GM12878 (cell line): ENCODE measurements around the gene SLC36A1. TPM values are rescaled to one million over a fixed set of nuclear protein-coding genes. Genes with fewer than 3 reads are reported as not detected.

Source experiments
- ATAC-seq: fragments of 200-7000 bp; cut with Tn5 transposase; 3 replicates; pipeline ENCODE4 v1.9.1; 2020; ENCODE audit warnings: mild to moderate bottlenecking, moderate library complexity
- BruUV-seq: library from RNA; stranded (reverse); fragments of 400-500 nt; replicated peaks from 2 replicates; lab custom pipeline; 2021; lab: Mats Ljungman, UMichigan
- CTCF ChIA-PET: fragments of 300-600 bp; sonication (Branson Sonifier 250); formaldehyde crosslinking; extraction: SDS; loops from one replicate; lab custom pipeline; 2021; ENCODE audit warnings: inconsistent platforms; lab: Yijun Ruan, JAX
- POLR2A ChIA-PET: fragments of 350-600 bp; formaldehyde crosslinking; extraction: SDS; loops from one replicate; lab custom pipeline; 2021; ENCODE audit warnings: inconsistent platforms; lab: Charles Lee
- RAD21 ChIA-PET: fragments of 300-600 bp; sonication (Branson Sonifier 250); formaldehyde crosslinking; loops from one replicate; lab custom pipeline; 2023; ENCODE audit warnings: antibody characterized with exemption; ENCODE audit not compliant: unreplicated experiment; lab: Charles Lee
- SMC1A ChIA-PET: fragments of 300-600 bp; sonication (Branson Sonifier 250); formaldehyde crosslinking; loops from one replicate; lab custom pipeline; 2023; ENCODE audit not compliant: unreplicated experiment, uncharacterized antibody; lab: Charles Lee
- DNase-seq: peaks from one replicate; pipeline ENCODE4 v3.0.0-alpha.2; 2011; ENCODE audit warnings: low read depth, low spot score
- FAIRE-seq: peaks from 3 replicates; lab custom pipeline; 2011; peaks lifted over from hg19 to GRCh38; lab: Jason Lieb, UNC
- H2AFZ ChIP-seq: 2 replicates; pipeline ENCODE4 v1.6.0; 2011; ENCODE audit warnings: low read depth, low read length, control low read depth; ENCODE audit not compliant: control insufficient read depth
- H3K27ac ChIP-seq: 2 replicates; pipeline ENCODE4 v1.5.1; 2011; ENCODE audit warnings: control low read depth; ENCODE audit not compliant: control insufficient read depth, insufficient read depth
- H3K27me3 ChIP-seq, 2 experiments: replicated peaks in 1 of 2; 2 replicates each; pipeline versions ENCODE4 v1.6.0 to v1.6.1; 2011; ENCODE audit warnings: low read length in 1 of 2; ENCODE audit not compliant: control insufficient read depth in 2 of 2, insufficient read depth in 2 of 2
- H3K36me3 ChIP-seq, 2 experiments: 2 replicates each; pipeline ENCODE4 v1.5.1; 2011; ENCODE audit warnings: low read length in 1 of 2; ENCODE audit not compliant: control insufficient read depth in 2 of 2, insufficient read depth in 2 of 2
- H3K4me1 ChIP-seq: 2 replicates; pipeline ENCODE4 v1.6.1; 2011; ENCODE audit warnings: mild to moderate bottlenecking, low read length, moderate library complexity, mixed read lengths; ENCODE audit not compliant: control insufficient read depth, insufficient read depth
- H3K4me2 ChIP-seq: 2 replicates; pipeline ENCODE4 v1.6.0; 2011; ENCODE audit warnings: control low read depth; ENCODE audit not compliant: control insufficient read depth, insufficient read depth
- H3K4me3 ChIP-seq: fragments of 200-600 bp; sonication (generic); 2 replicates; pipeline ENCODE4 v1.5.1; 2016
- H3K79me2 ChIP-seq: 2 replicates; pipeline ENCODE4 v1.6.0; 2011; ENCODE audit warnings: low read length; ENCODE audit not compliant: control insufficient read depth, insufficient read depth
- H3K9ac ChIP-seq: 2 replicates; pipeline ENCODE4 v1.8.0; 2011; ENCODE audit warnings: low read length, control low read depth, mixed read lengths; ENCODE audit not compliant: control insufficient read depth, insufficient read depth
- H3K9me3 ChIP-seq: replicated peaks from 3 replicates; pipeline ENCODE4 v1.5.1; 2011; ENCODE audit warnings: mild to moderate bottlenecking, low read length; ENCODE audit not compliant: control insufficient read depth, insufficient read depth
- H4K20me1 ChIP-seq: 2 replicates; pipeline ENCODE4 v1.6.0; 2011; ENCODE audit not compliant: control insufficient read depth, insufficient read depth
- CBFB ChIP-seq: IDR thresholded peaks from 2 replicates; pipeline ENCODE4 v1.6.1; 2016; ENCODE audit warnings: antibody characterized with exemption, low read depth
- HCFC1 ChIP-seq: fragments of 150-350 bp; IDR thresholded peaks from 2 replicates; pipeline ENCODE4 v1.6.1; 2014; ENCODE audit warnings: low read length
- KAT2A ChIP-seq: conservative IDR thresholded peaks from 2 replicates; pipeline ENCODE4 v1.6.1; 2011; ENCODE audit warnings: low read depth, low read length; ENCODE audit not compliant: control insufficient read depth
- MYC ChIP-seq: IDR thresholded peaks from 2 replicates; pipeline ENCODE4 v1.6.1; 2011; ENCODE audit warnings: mild to moderate bottlenecking, low read length, moderate library complexity, inconsistent platforms; ENCODE audit not compliant: insufficient read depth, insufficient replicate concordance, insufficient read length, severe bottlenecking
- NR2F1 ChIP-seq: fragments of 450-650 bp; conservative IDR thresholded peaks from 2 replicates; pipeline ENCODE4 v1.6.1; 2017; ENCODE audit warnings: mild to moderate bottlenecking
- POLR2A ChIP-seq: IDR thresholded peaks from 2 replicates; pipeline ENCODE4 v1.6.1; 2011; ENCODE audit warnings: low read depth, mild to moderate bottlenecking, low read length
- RAD51 ChIP-seq: fragments of 450-650 bp; IDR thresholded peaks from 2 replicates; pipeline ENCODE4 v1.6.1; 2016; ENCODE audit warnings: moderate library complexity, mild to moderate bottlenecking, inconsistent platforms
- SMC3 ChIP-seq: IDR thresholded peaks from 2 replicates; pipeline ENCODE4 v1.6.1; 2011; ENCODE audit warnings: low read length, improper control_type of control experiment, borderline replicate concordance
- WGBS: methylation state at CpG from one replicate; pipeline ENCODE4 v1.1.6; 2016; ENCODE audit warnings: low lambda C conversion rate; ENCODE audit not compliant: insufficient replicate concordance, insufficient coverage; ENCODE audit errors: missing lambda C conversion rate; 5-methylcytosine and 5-hydroxymethylcytosine counted together
- in situ Hi-C: fragments of 300-500 bp; cut with MboI; formaldehyde crosslinking; loops from 9 replicates; pipeline ENCODE4 v1.14.3; 2018; ENCODE audit warnings: mixed read lengths
- intact Hi-C: fragments of 100-400 bp; cut with micrococcal nuclease; formaldehyde crosslinking; loops from one replicate; pipeline ENCODE4 v1.14.2; 2022; ENCODE audit not compliant: unreplicated experiment
- polyA plus RNA-seq, 11 experiments: library from polyadenylated mRNA; depleted of rRNA in 4 of 11; unstranded in 6 of 11; stranded (reverse) in 5 of 11; fragments of >200 nt; fragmentation: Nextera tagmentation in 4 of 11; fragmentation: Illumina TruSeq in 1 of 11; extraction: Ambion mirVana in 4 of 11; extraction: Trizol in 1 of 11; gene quantifications; 1 replicate in 1 of 11; 2 replicates in 10 of 11; pipeline versions ENCODE4 v1.2.1 to v1.2.3, GENCODE V29; 2011 to 2016; ENCODE audit warnings: inconsistent platforms in 2 of 11, missing spikeins in 2 of 11, low read depth in 1 of 11
- total RNA-seq, 4 experiments: library from RNA; depleted of rRNA in 3 of 4; stranded (reverse); fragments of >200 nt in 3 of 4; fragmentation: Illumina TruSeq in 1 of 4; extraction: Trizol in 1 of 4; gene quantifications; 2 replicates each; pipeline versions ENCODE4 v1.2.1 to v1.2.3, GENCODE V29; 2013 to 2021
- TF ChIP-seq, protein P1 (sequence below): fragments of 450-650 bp; IDR thresholded peaks from 2 replicates; pipeline ENCODE4 v1.6.1; 2017; ENCODE audit warnings: mild to moderate bottlenecking, moderate library complexity
- TF ChIP-seq, protein P2 (sequence below): IDR thresholded peaks from 2 replicates; pipeline ENCODE4 v1.6.1; 2011; ENCODE audit warnings: borderline replicate concordance, low read depth, mild to moderate bottlenecking, moderate library complexity, low read length; ENCODE audit not compliant: insufficient read depth, poor library complexity, severe bottlenecking
- TF ChIP-seq, protein P3 (sequence below): fragments of 450-650 bp; IDR thresholded peaks from 2 replicates; pipeline ENCODE4 v1.6.1; 2014; ENCODE audit warnings: mild to moderate bottlenecking
- TF ChIP-seq, protein P4 (sequence below): IDR thresholded peaks from 2 replicates; pipeline ENCODE4 v1.6.1; 2012; ENCODE audit warnings: low read length, inconsistent platforms

The SLC36A1 gene
- total and polyA plus RNA-seq, 10 of the 15 experiments (the other 5 are each of a cell fraction or from before 2014, with no cell fraction given), result 0.50 to 8.2 (median 3.5) TPM

DNA sequence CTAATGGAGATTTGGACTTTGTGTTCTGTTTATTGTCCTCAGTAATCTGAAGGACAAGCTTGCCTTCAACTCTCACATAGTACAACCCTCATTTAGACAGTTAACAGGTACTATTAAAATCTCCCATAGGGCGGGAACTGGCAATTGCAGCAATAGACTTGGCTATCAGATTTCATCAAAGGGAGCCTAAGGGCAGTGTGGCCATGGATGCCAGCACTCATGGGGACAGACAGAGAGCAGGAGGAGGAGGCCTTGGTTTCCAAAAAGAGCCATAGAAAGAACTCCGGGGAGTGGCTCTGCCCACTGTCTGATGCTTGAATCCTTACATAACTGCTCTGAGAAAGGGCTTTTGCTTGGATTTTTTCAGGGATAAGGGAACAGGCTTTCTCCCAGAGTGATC is 6.8 kb downstream of the SLC36A1 start:
- BruUV-seq, result no TSS peak
- DNase-seq (no peak), FAIRE-seq (no peak), ATAC-seq (no peak)
- H2AFZ ChIP-seq, result no peak overlapping the region
- POLR2A ChIA-PET, result interaction anchor here (0.7 kb wide), 1 partner anchor 1901 kb away, joined by 4 read pairs; no protein-coding TSS in a partner anchor
- no peak overlapping the region for H3K27ac ChIP-seq
- H4K20me1 ChIP-seq, result no peaks in the 10 kb centered on the region
- H3K9me3 ChIP-seq, result no peaks in the 10 kb centered on the region
- H3K9ac ChIP-seq, result no peak overlapping the region
- H3K4me1 ChIP-seq, result peaks cover 12% of the 10 kb centered on the region
- WGBS, result 85% methylated on average over 2 of the region's 2 CpGs
- H3K79me2 ChIP-seq, result no peaks in the 10 kb centered on the region
- SMC1A ChIA-PET, result interaction anchor here (1.0 kb wide), 1 partner anchor 20 kb away, joined by 3 read pairs; no protein-coding TSS in a partner anchor
- H3K4me3 ChIP-seq, result no peak overlapping the region
- RAD21 ChIA-PET, result interaction anchor here (0.7 kb wide), 2 partner anchors 27 to 47 kb away, joined by 3 read pairs; no protein-coding TSS in a partner anchor
- in situ Hi-C loops, result no loop called here
- H3K27me3 ChIP-seq, result no peaks in the 10 kb centered on the region
- CTCF ChIA-PET, result interaction anchor here (1.1 to 2.3 kb wide), 3 partner anchors 10 to 198 kb away, joined by 4 to 9 read pairs (median 5); no protein-coding TSS in a partner anchor
- no peak overlapping the region for H3K4me2 ChIP-seq
- no peaks in the 10 kb centered on the region for H3K36me3 ChIP-seq
- intact Hi-C loops, result no loop called here
- TF ChIP-seq SMC3 (no peak), HCFC1 (no peak), CBFB (no peak), POLR2A (no peak), NR2F1 (no peak), RAD51 (no peak), KAT2A (no peak), MYC (no peak)
- TF ChIP-seq, protein P1, sequence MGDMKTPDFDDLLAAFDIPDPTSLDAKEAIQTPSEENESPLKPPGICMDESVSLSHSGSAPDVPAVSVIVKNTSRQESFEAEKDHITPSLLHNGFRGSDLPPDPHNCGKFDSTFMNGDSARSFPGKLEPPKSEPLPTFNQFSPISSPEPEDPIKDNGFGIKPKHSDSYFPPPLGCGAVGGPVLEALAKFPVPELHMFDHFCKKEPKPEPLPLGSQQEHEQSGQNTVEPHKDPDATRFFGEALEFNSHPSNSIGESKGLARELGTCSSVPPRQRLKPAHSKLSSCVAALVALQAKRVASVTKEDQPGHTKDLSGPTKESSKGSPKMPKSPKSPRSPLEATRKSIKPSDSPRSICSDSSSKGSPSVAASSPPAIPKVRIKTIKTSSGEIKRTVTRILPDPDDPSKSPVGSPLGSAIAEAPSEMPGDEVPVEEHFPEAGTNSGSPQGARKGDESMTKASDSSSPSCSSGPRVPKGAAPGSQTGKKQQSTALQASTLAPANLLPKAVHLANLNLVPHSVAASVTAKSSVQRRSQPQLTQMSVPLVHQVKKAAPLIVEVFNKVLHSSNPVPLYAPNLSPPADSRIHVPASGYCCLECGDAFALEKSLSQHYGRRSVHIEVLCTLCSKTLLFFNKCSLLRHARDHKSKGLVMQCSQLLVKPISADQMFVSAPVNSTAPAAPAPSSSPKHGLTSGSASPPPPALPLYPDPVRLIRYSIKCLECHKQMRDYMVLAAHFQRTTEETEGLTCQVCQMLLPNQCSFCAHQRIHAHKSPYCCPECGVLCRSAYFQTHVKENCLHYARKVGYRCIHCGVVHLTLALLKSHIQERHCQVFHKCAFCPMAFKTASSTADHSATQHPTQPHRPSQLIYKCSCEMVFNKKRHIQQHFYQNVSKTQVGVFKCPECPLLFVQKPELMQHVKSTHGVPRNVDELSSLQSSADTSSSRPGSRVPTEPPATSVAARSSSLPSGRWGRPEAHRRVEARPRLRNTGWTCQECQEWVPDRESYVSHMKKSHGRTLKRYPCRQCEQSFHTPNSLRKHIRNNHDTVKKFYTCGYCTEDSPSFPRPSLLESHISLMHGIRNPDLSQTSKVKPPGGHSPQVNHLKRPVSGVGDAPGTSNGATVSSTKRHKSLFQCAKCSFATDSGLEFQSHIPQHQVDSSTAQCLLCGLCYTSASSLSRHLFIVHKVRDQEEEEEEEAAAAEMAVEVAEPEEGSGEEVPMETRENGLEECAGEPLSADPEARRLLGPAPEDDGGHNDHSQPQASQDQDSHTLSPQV, result no peak
- TF ChIP-seq, protein P2, sequence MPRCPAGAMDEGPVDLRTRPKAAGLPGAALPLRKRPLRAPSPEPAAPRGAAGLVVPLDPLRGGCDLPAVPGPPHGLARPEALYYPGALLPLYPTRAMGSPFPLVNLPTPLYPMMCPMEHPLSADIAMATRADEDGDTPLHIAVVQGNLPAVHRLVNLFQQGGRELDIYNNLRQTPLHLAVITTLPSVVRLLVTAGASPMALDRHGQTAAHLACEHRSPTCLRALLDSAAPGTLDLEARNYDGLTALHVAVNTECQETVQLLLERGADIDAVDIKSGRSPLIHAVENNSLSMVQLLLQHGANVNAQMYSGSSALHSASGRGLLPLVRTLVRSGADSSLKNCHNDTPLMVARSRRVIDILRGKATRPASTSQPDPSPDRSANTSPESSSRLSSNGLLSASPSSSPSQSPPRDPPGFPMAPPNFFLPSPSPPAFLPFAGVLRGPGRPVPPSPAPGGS, result no peak
- TF ChIP-seq, protein P3, sequence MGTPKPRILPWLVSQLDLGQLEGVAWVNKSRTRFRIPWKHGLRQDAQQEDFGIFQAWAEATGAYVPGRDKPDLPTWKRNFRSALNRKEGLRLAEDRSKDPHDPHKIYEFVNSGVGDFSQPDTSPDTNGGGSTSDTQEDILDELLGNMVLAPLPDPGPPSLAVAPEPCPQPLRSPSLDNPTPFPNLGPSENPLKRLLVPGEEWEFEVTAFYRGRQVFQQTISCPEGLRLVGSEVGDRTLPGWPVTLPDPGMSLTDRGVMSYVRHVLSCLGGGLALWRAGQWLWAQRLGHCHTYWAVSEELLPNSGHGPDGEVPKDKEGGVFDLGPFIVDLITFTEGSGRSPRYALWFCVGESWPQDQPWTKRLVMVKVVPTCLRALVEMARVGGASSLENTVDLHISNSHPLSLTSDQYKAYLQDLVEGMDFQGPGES, result no peak
- TF ChIP-seq, protein P4, sequence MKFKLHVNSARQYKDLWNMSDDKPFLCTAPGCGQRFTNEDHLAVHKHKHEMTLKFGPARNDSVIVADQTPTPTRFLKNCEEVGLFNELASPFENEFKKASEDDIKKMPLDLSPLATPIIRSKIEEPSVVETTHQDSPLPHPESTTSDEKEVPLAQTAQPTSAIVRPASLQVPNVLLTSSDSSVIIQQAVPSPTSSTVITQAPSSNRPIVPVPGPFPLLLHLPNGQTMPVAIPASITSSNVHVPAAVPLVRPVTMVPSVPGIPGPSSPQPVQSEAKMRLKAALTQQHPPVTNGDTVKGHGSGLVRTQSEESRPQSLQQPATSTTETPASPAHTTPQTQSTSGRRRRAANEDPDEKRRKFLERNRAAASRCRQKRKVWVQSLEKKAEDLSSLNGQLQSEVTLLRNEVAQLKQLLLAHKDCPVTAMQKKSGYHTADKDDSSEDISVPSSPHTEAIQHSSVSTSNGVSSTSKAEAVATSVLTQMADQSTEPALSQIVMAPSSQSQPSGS, result no peak
